Fibroblast of mammary gland (primary cell): ENCODE results near the gene MAPKBP1.

ENCODE experiments used
- DNase-seq: peaks from one replicate; pipeline ENCODE4 v3.0.0-alpha.2; 2010; ENCODE audit warnings: low read depth
- H3K4me3 ChIP-seq: 2 replicates; pipeline ENCODE4 v1.5.1; 2011; ENCODE audit warnings: low read depth, mild to moderate bottlenecking, low read length, moderate library complexity; ENCODE audit not compliant: control insufficient read depth
- CTCF ChIP-seq: conservative IDR thresholded peaks from 2 replicates; pipeline ENCODE4 v1.5.1; 2011; ENCODE audit warnings: low read depth, low read length, inconsistent platforms; ENCODE audit not compliant: control insufficient read depth, insufficient read depth

MAPKBP1 gene

DNA sequence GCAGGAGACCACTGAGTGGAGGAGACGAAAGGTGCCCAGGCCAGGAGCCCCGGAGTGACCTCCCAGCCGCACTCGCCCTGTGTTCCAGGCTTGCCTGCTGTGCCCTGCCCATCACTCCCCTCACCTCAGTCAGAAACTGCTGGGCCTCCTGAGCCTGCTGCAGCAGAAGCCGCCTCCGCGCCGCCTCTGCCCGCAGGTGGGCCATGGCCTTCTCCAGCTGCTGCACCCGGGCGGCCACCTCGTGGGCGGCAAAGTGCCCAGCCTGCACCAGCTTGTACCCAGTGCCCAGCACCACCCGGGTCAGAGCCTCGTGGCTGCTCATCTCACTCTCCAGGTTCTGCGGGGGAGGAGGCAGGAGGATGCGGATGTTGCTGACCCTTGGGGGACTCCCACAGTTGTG is 82.0 kb downstream of the MAPKBP1 start:
- DNase-seq = no peak
- TF ChIP-seq CTCF = no peak
- no peak overlapping the region for H3K4me3 ChIP-seq

- TF ChIP-seq CTCF = no peak
- DNase-seq = no peak
- H3K4me3 ChIP-seq = no peak overlapping the region
These were observed 82.4 kb downstream of the MAPKBP1 start for GRCh38 chr15:41856716-41857115.

DNA sequence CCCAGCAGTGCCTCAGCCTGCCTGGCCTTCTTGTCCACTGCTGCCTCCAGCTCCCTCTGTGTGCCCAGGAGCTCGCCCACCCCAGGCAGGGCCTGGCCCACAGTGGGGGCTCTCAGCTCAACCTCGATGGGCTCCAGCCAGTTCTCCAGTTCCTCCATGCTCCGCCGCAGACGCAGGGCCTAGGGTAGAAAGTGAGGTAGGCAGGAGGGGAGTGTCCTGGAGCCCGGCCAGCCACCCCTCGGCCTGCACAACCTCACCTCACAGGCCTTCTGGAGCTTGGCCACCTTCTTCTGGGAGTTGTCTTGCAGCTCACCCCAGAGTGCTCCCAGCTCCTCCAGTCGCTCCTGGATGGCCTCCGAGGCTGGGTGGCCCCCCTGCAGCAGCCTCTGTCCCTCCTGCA is 83.0 kb downstream of the MAPKBP1 start:
- no peak for TF ChIP-seq CTCF
- no peak overlapping the region for H3K4me3 ChIP-seq
- DNase-seq = no peak

DNA sequence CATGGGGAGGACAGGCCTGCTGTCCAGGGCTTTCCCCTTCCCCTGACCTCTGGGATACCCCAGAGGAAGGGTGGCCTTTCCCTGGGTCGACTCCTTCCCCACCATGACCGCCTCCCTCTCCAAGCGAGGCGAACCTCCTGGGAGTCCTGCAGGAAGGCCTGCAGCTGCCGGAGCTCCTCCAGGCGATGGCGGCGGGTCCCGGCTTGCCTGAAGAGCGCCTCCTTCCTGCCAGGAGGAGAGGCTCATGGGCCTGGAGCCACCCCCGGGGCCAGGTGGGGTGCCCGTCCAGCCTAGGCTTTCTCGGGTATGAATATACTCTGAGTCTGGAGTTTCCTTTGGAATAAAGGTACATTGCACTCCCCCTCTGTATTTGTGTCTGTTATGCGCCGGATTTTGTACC is 84.5 kb downstream of the MAPKBP1 start:
- no peak for TF ChIP-seq CTCF
- DNase-seq = no peak
- no peak overlapping the region for H3K4me3 ChIP-seq

- H3K4me3 ChIP-seq = no peak overlapping the region
- no peak for TF ChIP-seq CTCF
- no peak for DNase-seq
These were observed 86.0 kb downstream of the MAPKBP1 start for GRCh38 chr15:41860049-41860828.

GRCh38 chr15:41861736-41862356 is 87.6 kb downstream of the MAPKBP1 start:
- TF ChIP-seq CTCF = no peak
- H3K4me3 ChIP-seq = no peak overlapping the region
- no peak for DNase-seq
